GM19324 (cell line): Measurements from ENCODE around the gene RPL11.
"Not testable (repeated sequence)": the region's sequence is repeated elsewhere in the genome, so short reads cannot be mapped to it uniquely, and the experiment has no call there.

Experiments used
- ATAC-seq: cut with Tn5 transposase; IDR thresholded peaks from one replicate; pipeline ENCODE4 v1.9.1; 2021; ENCODE audit warnings: mild to moderate bottlenecking, moderate library complexity; ENCODE audit not compliant: unreplicated experiment, low FRiP score

RPL11 gene

GRCh38 chr1:23727362-23727811 is 35.8 kb downstream of the RPL11 start:
- ATAC-seq = no peak

GRCh38 chr1:23732363-23733224 is 41.0 kb downstream of the RPL11 start:
- ATAC-seq = no peak

GRCh38 chr1:23733281-23733680 is 41.7 kb downstream of the RPL11 start:
- ATAC-seq = not testable (repeated sequence)

- no peak for ATAC-seq
Observed at GRCh38 chr1:23736437-23737134, 45.0 kb downstream of the RPL11 start.

- no peak for ATAC-seq
Observed at GRCh38 chr1:23741609-23742008, 50.0 kb downstream of the RPL11 start.

- ATAC-seq = no peak
Observed at GRCh38 chr1:23742670-23743286, 51.2 kb downstream of the RPL11 start.

- ATAC-seq = peak; percentile 80
Observed at GRCh38 chr1:23743287-23744152, 51.9 kb downstream of the RPL11 start, which contains the start of gene ELOA. ELOA (plus strand) TSS chr1:23743471; CDS start chr1:23743504, 33 bp downstream.

- ATAC-seq = no peak
Observed at GRCh38 chr1:23745515-23745914, 53.9 kb downstream of the RPL11 start.
